Activated CD8-positive, alpha-beta memory T cell treated with anti-CD3 and anti-CD28 coated beads for 48 hours (primary cell): ENCODE results near the gene UNKL.
"Not testable (repeated sequence)": the region's sequence is repeated elsewhere in the genome, so short reads cannot be mapped to it uniquely, and the experiment has no call there.

Source experiments
- DNase-seq, 3 experiments: peaks; one replicate each; pipeline ENCODE4 v3.0.0-alpha.2; 2020; ENCODE audit warnings: low read depth in 2 of 3, low spot score in 2 of 3

Gene UNKL

DNA sequence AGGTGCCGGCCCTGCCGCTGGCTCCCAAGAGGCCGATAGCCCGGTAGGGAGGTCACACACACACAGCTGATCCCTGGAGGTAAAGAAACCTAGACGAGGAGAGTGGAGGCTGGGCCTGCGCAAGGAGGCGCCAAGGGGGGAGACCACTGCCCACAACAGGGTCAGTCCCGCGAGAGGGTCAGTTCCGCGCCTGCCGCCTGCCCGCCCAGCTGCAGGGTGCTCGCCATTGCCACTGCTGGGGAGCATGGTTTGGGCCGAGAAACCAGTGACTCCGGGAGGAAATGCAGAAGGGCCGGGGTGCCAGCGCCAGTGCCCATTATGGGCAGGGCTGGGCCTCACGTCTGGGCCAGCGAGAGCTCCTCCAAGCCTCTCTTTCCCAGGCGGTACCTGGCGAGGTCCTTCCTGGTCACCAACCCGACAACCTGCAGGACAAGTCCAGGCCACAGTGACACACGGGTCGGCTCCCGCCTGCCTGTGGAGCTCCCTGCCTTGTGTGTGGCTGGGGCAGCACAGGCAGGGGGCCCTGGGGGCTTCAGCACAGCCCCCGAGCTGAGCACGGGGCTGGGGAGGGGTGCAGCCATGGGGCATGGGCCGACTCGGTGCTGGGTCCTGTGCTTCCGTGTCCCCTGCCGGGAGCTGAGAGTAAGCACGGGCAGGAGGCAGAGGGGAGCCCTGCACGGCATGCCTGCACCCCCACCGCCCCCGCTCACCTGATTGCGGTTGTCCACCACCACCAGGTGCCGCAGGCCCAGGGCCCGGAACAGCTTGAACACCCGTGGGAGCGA, 32.0 kb upstream of the UNKL start:
- DNase-seq = no peak

DNA sequence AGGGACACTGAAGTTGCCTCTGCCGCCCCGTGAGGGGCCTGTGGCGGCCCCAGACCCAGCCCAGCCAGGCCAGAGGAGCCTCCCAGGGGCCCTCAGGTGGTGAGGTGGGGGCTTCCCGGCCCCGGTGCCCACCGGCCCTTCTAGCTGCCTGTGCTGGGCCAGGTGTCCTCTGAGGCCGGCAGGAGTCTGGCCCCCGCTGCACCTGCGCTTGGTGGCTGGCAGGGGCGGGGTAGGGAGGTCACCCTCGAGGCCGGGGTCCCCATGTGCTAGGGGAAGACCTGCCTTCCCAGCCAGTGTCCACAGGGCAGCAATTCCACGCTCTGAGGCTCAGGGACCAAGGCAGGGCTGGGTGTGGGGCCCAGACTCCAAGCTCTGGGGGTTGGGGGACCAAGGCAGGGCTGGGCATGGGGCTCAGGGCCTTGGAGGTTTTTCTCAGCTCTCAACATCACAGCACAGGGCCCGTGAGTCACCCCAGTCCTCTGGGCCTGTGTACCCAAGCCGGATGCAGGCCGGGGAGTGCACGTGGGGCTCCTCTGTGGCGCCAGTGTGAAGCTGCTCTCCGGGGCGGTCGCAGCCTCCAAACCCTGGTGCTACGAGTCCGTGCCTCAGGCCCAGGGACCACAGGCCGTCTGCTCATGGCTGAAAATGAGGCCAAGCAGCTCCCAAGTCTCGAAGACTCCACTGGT, 31.2 kb upstream of the UNKL start:
- DNase-seq = no peak

GRCh38 chr16:1444730-1445517, 30.4 kb upstream of the UNKL start:
- DNase-seq = no peak

- DNase-seq = no peak
Observed at GRCh38 chr16:1443980-1444729, 29.7 kb upstream of the UNKL start, which contains the start of gene CCDC154. CCDC154 (minus strand) TSS chr16:1444556; CDS start chr16:1444322, 234 bp downstream.

DNA sequence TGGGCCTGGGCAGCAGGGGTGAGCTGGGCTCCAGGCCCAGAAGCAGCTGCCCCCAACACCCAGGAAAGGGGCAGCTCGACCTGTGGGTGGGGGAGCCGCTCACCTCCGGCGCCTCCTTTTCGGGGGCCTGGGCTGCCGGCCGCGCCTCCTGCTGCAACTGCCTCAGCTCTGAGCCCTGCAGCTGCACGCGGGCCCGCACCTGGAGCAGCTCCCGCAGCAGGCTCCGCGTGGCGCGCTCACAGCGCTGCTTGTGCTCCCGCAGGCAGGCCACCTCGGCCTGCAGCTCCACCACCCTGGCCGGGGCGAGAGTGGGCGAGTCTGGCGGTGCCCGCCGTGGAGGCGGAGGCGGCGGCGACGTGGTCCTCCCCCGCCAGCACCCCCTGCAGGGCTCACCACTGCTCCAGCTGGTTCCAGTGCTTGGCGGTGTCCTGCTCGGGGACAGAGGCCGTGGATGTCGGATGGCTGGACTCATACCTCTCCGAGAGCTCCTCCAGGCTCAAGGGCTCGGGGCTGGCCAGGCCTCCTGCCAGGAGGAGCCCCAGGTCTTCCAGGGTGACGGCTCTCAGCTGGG, 29.0 kb upstream of the UNKL start:
- DNase-seq = no peak

DNA sequence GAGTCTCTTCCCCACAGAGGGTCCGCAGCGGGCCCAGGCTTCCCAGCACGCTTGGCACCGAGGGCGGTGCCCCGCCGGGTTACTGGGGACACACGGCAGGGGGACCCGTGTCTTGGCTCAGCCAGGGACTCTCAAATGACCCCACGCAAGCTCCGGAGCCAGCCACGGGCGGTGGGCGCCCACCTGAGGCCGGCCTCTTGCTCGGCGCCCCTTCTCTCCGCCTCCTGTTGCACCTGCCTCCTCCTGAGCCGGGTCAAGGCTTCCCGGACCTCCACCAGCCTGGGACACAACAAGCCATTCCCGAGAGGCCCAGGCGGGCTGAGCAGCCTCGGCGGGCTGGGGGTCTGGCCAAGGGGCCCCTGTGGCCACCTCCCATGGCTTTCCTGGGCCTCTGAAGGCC, 28.2 kb upstream of the UNKL start:
- no peak for DNase-seq

DNA sequence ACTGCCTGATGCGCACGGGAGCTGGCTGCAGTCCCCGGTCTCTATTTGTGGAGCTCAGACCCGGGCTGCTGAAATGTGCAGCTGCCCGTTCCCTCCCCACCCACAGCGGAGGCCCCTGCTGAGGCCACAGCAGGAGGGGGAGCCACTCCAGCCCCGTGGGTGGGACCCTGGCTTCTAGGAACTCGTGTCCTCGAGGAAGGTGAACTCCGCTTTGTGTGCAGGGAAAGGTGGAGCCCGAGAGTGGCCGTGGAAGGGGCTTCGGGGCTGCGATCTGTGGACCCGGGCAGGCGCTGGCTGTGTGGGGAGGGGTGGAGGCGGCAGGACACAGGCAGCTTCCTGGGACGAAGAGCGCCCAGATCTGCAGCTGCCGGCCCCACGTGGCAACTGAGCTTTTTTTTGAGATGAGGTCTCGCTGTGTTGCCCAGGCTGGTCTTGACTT, 26.9 kb upstream of the UNKL start:
- no peak for DNase-seq

DNA sequence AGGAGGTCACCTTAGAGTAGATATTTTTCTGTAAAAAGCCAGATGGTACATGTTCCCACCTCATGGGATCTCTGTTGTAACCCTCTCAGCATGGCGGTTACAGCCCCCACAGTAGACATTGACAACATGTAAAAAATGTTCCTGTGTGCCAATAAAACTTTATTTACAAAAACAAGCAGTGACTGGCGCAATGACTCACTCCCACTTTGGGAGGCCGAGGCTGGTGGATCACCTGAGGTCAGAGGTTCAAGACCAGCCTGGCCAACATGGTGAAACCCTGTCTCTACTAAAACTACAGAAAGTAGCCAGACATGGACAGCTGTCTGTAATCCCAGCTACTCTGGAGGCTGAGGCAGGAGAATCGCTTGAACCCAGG, 25.2 kb upstream of the UNKL start:
- DNase-seq = not testable (repeated sequence)

- DNase-seq = no peak
Observed at GRCh38 chr16:1439058-1439698, 24.7 kb upstream of the UNKL start.

DNA sequence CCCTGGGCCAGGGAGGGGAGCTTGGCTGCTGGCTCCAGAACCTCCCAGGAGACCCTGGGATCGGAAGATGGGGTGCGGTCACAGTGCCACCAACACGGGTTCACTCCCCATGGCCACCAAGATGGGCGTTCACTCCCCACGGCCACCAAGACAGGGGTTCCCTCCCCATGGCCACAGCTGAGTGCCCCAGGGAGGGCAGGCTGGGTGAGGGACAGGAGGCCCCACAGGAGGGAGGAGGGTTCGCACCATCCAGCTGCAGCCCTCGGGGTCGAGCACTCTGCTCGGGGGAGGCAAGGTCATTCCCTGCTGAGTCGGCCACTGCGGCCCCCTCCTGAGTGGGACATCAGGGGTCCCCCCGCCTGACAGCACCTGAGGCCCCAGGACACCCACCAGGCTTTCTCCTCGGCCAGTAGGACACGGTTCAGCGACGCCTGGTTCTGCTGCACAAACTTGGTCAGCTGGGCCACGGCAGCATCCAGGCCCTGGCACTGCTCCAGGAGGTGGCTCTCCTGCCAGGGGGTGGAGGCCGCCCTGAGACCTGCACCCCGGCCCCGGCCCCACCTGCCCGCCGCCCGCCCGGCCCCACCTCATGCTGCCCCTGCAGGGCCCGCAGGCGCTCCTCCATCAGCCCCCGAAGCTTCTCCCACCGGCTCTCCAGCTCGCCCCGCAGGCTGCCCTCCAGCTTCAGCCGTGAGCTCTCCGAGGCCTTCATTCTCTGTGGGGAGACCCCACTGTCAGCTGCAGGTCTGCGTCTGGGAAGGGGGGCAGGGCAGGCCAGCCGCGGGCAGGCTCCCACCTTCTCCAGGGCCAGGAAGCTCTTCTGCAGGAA, 23.9 kb upstream of the UNKL start:
- DNase-seq = no peak

GRCh38 chr16:1437606-1438005, 23.1 kb upstream of the UNKL start:
- DNase-seq = no peak

DNA sequence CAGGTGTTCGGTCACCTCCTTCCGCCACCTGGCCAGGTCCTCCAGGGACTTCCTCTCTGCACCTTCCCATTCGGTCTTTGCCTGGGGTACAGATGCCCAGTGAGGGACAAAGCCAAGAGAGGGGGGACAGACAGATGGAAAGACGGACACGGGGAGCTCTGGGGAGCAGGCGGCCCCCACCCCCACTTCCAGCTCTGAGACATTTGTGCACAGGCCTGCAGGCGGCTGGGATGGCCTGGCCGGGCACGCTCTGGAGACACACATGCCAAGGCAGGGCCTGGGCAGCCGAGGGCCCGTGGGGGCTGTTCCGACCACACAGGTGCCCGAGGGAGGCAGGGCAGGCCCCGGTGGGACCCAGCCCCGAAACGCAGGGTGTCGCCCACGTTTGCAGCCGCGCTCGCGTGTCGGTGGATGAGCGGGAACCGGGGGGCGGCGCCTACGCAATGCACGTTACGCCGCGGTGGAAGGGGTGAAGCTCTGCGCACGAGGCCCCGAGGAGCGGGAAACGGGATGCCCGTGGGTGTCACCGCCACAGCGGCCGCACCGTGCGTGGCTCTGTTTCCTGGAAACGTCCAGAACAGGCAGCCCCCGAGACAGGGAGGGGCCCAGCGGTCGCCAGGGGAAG, 22.3 kb upstream of the UNKL start:
- DNase-seq = no peak

DNA sequence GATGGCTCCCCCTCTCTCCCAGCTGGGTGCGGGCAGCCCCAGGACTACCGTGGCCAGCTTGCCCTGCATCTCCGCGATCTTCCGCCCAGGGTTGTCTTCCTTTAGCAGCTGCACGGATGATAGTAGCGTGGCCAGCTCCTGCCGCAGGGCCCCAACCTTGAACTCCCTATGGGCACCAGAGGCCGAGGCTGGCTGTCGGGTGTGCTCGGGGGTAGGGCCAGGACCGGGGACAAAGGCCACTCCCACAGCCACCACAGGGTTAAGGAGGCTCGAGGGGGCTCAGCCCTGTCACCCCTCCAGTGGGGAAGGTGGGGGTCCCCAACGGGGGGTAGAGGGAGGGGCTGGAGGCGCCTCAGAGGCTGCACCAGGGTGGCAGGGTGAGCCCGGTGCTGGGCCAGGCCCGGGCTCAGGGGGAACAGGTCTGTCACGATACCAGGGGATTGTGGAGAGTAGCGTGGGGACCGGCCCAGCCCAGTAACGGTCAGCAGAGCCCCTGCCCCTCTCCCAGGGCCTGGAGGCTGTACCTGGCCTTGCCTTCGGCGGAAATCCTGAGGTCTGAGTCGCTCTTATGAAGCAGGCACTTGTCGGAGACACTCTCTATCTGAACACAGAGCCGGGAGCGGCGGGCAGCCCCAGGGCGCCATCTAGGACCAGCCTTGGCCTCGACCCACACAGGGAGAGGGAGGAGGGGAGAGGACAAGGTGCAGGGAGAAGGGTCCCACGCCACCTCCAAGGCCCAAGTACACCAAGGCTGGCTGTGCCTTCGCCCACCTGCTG, 21.6 kb upstream of the UNKL start:
- DNase-seq = no peak

- no peak for DNase-seq
Observed at GRCh38 chr16:1434644-1435592, 20.4 kb upstream of the UNKL start.

- no peak for DNase-seq
Observed at GRCh38 chr16:1433756-1434155, 19.3 kb upstream of the UNKL start.

GRCh38 chr16:1433263-1433560, 18.7 kb upstream of the UNKL start:
- no peak for DNase-seq
